T1000 (cell line): ENCODE data around the gene SMARCA4.

Experiments used
- DNase-seq: peaks from one replicate; lab custom pipeline; 2025; ENCODE audit warnings: mixed read lengths; lab: John Stamatoyannopoulos, UW

The SMARCA4 gene

DNA sequence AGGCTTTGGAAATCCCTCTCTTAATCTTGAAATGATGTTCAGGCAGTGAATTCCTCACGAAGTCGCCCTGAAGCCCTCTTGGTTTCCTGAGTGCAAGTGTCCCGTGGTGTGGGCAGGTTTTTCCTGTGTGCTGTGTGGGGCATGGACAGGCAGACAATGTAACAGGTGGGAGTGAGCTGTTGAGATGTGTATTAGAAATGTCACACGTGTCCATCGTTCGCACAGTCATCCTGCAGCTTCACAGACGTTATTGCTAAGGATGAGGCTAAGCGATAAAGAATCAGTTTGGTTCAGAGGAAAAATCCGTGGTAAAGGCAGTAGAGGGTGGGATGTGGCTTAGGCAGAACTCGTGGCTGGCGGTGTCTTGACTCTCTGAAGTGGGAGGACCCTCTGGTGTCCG is 51.7 kb downstream of the SMARCA4 start:
- no peak for DNase-seq

DNA sequence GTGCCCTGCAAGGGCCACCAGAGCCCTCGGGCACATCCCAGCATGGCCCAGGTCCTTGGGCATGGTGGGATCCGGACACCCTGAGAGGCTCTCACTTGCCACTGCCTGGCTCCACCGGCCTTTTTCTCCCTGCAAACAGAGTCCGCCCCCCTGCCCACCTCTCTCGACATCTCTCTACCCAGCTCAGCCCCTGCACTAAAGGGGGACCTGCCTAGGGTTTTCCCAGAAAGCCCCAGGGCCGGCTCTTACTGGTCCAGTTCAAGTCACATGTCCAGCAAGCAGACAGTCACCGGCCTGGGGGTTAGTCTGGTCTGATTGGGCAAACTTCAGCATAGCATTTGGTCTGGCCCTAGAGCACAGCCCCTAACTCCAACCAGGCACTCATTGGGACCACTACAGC is 52.9 kb downstream of the SMARCA4 start:
- no peak for DNase-seq

DNA sequence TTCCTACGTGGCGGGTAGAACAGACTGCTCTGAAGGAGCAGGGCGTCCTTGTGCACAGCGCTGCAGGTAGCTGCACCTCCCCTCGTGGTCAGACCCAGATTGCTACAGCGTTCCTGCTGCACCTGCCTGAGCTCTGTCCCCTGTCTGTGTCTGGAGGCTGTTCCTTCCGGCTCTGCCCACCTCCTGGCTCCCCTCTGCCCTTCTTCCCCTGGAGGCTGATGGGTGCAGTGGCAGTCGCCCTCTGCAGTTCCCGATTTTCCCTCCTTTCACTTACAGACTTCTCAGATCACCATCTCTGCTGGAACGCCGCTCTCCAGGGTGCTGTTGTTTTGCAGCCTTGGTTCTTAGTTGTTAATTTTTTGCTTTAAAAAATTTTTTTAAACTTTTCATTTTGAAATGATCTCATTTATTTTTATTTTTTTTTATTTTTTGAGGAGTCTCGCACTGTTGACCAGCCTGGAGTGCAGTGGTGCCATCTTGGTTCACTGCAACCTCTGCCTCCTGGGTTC is 53.6 kb downstream of the SMARCA4 start:
- DNase-seq: no peak

DNA sequence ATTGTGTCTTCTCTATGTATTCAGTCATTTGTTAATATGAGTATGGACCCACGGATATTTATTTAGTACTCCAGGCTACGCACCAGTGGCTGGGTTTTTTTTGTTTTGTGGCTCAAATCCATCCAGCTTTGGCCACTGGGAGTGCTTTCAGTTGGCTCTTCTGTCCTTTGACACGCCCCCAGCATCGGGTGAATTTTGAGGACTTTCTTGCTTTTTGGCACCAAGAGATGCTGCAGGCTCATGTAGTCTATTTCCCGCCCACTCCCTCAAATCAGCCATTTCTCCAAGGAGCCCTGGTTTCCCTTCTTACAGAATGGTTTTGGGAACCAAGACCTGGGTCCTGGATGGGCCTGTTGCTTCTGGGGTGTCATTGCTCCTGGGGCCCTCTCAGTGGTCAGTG is 55.8 kb downstream of the SMARCA4 start:
- DNase-seq: no peak

DNA sequence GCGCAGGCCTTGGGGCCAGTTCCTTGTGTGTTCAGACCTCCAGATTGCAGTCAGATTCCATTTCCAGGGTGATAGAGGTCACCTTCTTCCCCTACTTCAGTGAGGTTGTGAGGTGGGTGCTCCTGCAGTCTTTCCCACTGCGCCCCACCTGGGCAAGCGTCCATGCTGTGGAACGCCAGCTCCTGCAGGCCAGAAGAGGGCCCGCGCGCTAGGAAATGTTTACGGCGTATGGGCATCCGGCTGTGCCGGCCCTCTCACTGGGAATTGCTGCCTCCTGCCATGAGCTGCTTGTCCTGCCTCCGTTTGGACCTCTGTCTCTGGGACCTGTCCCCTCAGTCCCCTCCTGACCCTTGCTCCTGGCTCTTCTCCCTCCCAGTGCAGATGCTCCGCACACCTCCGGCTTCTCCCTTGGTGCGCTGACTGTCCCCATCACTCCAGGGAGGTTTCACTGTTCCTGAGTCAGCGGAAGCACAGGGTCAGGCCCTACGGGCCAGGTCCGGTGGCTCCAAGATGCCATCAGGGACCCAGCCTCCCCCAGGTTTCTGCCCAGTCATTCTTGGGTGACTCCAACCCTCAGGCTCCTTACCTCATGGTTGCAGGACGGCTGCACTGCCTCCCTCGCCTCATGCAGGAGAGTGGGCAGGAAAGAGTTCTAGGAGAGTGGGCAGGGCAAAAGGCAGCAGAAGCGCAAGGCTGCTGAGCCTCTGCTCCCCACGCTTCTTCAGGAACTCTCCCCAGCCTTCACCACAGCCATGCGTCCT is 56.6 kb downstream of the SMARCA4 start:
- DNase-seq: no peak

DNA sequence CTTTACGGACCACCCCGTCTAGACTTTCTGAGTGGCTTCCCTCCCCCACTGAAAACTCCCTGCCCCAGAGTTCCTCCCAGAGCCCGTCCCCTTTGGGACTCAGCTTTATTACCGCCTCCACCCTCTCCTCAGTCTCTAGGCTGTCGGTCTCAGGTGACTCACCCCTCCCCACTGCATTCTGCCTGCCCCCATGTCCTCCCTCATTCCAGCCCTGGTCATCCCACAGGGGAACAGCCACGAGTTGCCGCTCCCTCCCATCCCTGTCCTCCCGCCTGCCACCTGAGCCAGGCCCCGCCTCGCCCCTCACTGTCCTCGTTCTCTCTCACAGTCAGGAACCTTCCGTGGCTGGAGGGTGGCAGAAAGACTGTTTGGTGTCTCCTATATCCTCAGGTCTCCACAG is 57.3 kb downstream of the SMARCA4 start:
- DNase-seq: peak; percentile 39

DNA sequence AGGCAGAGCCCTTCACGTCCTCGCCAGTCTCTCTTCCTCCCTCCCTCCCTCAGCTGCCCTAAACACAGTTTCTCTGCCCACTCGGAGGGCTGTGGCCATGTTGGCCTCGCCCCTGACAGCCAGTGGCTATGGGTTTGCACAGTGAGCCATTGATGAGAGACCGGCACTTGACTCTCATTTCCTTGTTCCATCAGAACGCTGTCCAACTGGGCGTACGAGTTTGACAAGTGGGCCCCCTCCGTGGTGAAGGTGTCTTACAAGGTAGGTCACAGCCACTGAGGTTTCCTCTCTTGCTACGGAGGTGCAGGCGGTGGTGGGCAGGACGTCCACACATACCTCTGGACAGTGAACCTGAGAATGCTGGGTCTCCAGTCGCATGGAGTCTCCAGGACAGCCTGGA is 57.9 kb downstream of the SMARCA4 start:
- no peak for DNase-seq

DNA sequence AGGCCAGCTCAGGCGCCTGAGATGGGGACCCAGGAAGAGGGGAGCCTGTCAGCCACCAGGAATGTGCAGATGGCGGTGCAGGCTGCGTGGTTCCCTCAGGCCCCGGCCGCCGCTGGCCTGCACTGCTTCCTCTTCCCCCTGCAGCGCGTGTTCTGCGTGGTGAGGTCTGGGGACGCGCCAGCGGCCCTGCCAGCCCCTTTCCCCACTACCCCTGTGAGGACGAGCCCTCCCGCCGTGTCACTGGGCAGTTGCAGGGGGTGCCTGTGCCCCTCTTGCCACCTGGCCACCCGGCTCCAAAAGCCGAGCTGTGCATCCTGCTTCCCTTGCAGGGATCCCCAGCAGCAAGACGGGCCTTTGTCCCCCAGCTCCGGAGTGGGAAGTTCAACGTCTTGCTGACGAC is 58.4 kb downstream of the SMARCA4 start:
- no peak for DNase-seq

DNA sequence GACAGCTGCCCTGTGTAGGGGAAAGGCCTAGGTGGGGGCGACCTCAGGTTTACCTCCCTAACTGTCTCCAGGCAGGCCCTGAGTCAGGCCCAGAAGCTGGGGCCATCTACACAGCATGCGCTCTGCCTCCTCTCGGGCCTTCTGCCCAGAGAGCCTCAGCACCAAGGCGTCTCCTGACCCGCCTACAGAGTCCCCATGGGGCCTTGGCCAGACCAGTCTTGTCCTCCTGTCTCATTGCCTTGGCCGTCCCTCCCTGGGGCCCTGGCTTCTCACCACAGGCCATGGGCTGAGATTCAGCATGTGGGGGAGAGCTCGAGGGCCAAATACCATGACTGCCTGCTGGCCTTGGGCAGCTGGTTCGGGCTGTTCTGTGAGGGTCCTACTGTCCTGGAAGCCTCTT is 59.0 kb downstream of the SMARCA4 start:
- no peak for DNase-seq

DNA sequence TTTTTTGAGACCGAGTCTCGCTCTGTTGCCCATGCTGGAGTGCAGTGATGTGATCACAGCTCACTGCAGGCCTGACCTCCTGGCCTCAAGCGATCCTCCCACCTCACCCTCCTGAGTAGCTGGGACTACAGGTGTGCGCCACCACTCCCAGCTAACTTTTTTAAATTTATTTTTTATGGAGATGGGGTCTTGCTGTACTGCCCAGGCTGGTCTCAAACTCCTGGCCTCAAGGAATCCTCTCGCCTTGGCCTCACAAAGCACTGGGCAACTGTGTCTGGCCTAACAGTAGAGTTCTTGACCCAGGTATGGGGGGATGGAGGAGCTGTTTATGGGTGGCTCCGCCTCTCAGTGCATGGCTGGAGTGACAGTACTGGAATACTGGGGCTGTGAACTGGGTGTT is 59.6 kb downstream of the SMARCA4 start:
- DNase-seq: no peak

DNA sequence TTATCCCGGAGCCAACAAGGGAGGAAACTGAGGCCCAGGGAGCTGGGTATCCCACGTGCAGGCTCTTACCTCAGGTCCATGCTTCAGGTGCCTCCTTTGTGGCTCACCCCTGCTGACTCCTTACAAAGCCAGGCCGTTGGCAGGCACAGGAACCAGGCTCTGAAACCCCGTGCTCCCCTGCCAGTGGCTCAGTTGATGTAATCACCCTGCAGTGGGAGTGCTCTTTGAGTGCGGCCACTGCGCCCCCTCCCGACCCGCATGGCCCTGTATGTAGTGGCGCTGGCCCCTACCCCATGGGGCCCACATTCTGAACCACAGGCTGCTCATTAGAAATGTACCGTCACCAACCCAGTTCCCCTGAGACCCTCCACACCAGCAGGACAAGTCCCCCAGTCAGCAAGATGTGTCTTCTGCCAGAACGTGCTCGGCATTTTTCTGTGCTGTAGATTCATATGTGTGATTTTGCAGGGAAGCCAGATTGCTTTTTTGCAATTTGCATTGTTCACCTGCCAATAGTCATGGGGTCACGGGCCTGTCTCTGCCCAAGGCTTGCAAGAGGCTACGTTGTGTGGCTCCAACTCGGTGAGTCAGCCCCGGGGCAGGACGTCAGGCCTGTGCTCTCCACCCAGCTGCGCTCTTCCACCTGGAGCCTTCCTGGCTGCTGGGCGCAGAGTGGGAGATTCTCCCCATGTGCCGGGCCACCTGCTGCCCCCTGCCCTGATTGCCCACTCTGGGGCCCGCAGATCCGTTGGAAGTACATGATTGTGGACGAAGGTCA is 60.3 kb downstream of the SMARCA4 start:
- no peak for DNase-seq

DNA sequence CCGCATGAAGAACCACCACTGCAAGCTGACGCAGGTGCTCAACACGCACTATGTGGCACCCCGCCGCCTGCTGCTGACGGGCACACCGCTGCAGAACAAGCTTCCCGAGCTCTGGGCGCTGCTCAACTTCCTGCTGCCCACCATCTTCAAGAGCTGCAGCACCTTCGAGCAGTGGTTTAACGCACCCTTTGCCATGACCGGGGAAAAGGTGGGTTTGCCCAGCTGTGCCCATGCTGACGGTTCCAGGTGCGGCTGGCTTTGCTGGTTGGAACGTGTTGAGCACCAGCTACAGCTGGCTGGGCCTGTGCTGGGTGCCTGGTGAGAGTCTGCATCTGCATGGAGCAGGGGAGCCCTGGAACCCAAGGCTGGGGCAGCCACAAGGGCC is 60.9 kb downstream of the SMARCA4 start:
- DNase-seq: no peak

DNA sequence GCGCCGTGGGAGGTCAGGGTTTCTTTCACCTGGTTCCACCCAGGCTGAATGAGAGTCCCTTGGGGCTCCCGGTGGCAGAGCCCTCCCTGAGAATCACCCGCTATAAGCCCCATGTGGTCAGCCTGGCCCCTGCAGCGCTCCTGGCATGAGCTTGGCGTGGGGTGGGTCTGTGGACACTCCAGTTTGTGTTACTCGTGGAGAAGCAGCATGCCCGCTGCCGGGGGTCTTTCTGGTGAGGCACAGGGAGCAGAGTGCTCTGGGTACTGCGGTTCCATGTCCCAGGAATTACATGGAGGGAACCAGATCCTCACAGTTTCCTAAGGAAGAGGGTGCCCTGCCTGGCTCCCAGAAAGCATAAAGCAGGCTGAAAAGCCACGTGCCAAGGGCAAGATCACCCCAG is 62.2 kb downstream of the SMARCA4 start:
- no peak for DNase-seq

DNA sequence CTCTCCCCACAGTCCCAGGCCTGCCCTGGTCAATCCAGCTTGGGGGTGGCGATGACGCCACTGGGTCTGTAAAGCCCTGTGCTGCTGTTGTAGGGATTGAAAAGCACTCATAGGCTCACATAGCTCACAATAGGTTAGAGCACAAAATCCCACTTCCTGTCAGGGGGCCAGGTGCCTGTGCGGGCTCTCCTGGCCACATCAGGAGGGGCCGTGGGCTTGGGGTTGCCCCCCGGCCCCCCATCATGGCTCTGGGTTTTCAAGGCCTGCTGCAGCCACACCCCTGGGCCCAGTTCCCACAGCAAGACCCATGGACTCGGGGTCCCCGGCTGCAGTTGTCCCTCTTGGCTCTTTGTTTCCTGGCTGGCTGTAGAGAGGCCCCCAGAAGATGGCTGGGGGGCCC is 62.9 kb downstream of the SMARCA4 start:
- DNase-seq: no peak

DNA sequence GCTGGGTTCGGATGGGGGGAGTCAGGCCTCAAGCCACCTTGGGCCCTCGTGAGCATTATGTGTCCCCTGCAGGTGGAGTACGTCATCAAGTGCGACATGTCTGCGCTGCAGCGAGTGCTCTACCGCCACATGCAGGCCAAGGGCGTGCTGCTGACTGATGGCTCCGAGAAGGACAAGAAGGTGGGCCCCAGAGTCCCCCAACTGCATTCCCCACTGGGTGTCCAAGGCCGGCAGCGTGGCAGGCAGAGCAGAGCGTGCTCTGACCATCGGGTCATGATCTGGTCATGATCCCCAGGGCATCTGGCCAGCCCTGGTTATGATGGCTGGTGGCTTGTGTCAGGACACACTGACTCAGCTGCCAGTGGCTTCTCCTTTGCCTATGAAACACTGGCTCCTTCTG is 63.4 kb downstream of the SMARCA4 start:
- DNase-seq: no peak

DNA sequence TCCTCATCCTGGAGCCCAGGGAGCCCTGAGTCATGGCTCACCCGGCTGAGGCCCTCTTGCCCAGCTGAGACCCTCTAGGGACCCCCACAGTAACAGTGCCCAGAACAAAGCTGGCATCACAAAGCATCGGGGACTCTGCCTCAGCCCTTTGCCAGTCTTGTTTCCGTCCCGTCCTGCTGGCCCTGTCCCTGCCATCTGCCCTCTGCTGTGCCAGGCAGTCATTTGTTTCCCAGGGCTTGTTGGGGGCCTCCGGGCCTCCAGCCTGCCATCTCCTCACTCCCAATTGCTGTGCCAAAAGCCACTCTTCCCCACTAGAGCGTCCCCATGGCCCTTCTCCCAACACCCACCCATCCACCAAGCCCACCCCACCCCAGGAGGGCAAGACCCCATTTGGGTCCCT is 64.2 kb downstream of the SMARCA4 start:
- no peak for DNase-seq

DNA sequence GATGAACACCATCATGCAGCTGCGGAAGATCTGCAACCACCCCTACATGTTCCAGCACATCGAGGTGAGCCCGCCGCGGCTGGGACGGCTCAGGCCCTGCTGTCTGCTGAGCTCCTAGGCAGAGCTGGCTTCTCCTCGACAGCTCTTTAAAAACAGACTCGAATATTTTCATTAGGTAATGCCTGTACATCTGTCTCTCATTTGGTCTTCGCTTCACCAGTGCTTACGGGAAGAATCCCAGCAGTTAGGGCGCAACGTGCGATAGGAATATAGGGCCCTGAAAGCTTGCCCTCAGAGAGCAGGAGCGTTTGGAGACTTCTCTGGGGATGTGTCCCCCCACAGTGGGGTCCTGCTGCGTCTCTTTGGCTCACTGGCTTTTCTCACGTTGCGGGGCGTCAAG is 64.6 kb downstream of the SMARCA4 start:
- DNase-seq: no peak

DNA sequence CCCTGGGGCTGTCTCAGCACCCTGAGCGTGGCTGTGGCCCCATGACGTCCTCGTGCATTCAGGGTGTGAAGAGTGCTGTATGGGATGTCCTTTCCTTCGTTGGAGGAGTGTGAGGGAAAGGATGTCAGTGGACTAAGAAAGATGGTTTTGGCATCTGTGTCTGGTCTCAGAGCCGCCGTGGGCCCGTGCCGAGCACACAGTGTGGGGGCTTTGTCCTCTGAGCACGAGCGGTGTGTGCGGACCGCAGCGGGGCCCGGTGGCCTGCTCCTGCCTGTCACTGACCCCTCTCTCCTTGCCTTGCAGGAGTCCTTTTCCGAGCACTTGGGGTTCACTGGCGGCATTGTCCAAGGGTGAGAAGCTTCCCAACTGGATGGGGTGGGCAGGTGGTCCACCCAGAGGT is 65.2 kb downstream of the SMARCA4 start:
- no peak for DNase-seq

DNA sequence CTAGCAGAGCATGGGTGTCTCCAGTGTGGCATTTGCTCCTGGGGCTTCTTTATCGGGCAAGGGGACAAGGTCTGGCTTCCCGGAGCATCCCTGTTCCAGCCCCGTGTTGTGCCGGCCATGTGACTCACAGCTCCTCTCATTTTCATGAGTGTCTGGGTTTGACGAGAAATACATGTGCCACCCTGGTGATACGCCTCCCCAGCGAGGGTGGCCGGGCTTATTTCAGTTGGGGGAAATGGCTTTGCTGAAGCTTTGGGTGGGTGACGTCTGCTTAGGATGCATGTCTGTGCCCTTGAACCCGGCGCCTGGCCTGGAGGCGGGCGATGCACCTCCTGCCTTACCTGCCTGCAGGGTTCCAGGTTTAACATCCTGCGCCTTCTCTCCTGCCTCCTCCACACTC is 66.6 kb downstream of the SMARCA4 start:
- no peak for DNase-seq

DNA sequence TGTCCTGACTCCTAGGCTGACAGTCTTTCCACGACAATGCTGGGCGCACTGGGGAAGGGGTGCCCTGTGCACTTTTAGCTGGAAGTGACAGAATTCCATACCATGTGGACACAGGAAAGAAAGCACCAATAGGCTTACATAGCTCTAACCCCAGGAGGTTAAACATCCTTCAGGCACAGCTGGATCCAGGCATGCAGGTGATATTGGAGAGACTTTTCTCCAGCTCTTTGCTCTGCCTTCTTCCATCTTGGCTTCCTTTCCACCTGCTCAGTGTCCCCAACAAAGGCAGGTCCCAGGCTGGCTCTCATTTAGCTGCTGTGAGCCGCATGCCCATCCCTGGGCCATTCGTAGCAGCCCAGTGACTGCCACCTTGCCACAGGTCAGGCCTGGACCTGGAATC is 67.3 kb downstream of the SMARCA4 start:
- no peak for DNase-seq

DNA sequence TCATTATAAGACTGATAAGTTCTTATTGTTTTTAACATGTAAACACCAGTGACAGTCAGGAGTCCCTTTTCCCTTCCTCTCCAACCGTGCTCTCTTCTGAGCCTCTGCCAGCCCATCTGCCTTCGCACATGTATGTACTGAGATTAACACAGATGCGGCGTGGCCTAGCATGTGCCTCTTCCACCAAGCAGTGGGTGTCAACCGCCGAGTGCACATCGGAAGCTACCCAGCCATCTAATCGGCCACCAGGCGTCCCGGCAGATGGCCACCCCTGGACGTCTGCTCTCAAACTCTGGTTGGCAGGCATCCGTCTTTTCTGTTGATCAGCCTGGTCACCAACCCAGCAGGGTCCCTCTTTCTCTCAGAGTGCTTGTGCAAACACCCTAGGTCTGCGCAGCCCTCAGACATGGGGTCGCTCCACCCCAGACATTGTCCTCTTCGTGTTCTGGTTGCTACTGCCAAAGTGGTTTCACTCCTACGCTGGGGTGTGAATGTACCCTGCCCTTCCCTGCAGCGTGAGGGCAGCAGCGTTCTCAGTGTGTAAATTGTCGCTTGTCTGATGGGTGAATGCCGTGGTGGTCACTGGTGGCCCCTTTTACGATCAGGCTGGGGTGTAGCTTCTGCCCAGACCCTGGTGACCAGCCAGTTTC is 70.7 kb downstream of the SMARCA4 start:
- DNase-seq: no peak

DNA sequence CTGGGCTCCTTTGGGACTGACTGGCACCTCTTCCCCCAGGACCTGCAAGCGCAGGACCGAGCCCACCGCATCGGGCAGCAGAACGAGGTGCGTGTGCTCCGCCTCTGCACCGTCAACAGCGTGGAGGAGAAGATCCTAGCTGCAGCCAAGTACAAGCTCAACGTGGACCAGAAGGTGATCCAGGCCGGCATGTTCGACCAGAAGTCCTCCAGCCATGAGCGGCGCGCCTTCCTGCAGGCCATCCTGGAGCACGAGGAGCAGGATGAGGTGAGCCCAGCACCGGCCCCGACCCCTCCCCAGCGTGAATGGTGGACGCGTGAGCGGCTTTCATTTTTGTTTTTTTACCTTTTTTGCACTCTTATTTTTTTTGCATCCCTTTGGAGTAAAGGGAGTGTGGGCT is 72.4 kb downstream of the SMARCA4 start:
- no peak for DNase-seq

DNA sequence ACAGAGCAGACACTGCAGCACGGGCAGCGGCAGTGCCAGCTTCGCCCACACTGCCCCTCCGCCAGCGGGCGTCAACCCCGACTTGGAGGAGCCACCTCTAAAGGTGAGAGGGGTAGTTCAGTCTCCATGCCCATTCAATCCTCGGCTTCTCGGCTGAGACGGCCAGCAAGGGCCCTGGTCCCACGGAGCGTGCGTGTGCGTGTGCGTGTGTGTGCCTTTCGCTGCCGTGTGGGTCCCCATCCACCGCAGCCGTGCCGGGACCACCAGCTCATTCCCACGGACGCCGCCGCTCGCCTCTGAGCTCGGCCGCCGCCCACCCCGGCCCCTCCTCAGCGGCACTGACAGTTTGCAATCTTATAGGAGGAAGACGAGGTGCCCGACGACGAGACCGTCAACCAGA is 72.9 kb downstream of the SMARCA4 start:
- DNase-seq: no peak
